Measurements from ENCODE around the gene MICB.

DNA sequence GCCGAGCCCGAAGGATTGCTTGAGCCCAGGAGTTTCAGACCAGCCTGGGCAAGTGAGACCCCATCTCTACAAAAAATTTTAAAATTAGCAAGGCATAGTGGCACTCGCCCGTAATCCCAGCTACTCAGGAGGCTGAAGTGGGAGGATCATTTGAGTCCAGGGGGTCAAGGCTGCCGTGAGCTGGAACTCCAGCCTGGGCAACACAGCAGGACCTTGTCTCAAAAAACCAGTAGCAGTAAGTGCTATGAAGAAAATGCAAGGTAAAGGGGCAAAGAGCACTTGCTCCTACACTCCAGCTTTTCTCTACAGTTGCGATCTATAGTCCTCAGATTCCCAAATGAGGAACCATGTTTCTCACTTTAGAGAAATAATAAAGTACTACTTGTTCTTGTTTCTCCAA is 45.7 kb downstream of the MICB start:
- TF ChIP-seq, protein P1, sequence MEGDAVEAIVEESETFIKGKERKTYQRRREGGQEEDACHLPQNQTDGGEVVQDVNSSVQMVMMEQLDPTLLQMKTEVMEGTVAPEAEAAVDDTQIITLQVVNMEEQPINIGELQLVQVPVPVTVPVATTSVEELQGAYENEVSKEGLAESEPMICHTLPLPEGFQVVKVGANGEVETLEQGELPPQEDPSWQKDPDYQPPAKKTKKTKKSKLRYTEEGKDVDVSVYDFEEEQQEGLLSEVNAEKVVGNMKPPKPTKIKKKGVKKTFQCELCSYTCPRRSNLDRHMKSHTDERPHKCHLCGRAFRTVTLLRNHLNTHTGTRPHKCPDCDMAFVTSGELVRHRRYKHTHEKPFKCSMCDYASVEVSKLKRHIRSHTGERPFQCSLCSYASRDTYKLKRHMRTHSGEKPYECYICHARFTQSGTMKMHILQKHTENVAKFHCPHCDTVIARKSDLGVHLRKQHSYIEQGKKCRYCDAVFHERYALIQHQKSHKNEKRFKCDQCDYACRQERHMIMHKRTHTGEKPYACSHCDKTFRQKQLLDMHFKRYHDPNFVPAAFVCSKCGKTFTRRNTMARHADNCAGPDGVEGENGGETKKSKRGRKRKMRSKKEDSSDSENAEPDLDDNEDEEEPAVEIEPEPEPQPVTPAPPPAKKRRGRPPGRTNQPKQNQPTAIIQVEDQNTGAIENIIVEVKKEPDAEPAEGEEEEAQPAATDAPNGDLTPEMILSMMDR (IDR thresholded peaks at IDR 0.05; ENCODE audit: insufficient read depth, low read depth, low read length), result no peak
- TF ChIP-seq EZH2 (IDR thresholded peaks at IDR 0.05; ENCODE audit: insufficient read depth, low read length), result no peak
